GM12801 (cell line): Measurements from ENCODE around the gene RUNX2.

ENCODE experiments used
- TF ChIP-seq, protein P1 (sequence below): IDR thresholded peaks from one replicate; pipeline ENCODE4 v1.5.1; 2011; ENCODE audit warnings: control low read depth; ENCODE audit not compliant: insufficient read length; ENCODE audit errors: extremely low read depth

The RUNX2 gene

DNA sequence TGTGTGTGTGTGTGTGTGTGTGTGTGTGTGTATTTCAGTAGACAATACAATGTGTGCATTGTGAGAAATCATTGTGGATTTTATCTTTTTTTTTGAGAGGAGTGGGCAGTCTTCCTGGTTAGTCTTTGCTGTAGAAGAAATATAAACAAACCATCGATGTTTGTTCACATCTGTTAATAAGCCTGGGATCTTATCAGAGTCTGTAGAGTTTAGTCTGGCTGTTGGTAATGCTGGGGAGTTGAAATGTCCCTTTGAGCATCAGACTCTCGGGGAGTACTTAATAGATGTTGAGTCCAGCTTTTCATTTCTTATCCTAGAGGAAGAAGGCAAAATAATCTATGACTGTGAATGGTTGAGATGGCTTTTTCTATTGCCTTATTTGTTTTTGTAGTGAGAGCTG, 146.2 kb downstream of the RUNX2 start:
- TF ChIP-seq, protein P1, sequence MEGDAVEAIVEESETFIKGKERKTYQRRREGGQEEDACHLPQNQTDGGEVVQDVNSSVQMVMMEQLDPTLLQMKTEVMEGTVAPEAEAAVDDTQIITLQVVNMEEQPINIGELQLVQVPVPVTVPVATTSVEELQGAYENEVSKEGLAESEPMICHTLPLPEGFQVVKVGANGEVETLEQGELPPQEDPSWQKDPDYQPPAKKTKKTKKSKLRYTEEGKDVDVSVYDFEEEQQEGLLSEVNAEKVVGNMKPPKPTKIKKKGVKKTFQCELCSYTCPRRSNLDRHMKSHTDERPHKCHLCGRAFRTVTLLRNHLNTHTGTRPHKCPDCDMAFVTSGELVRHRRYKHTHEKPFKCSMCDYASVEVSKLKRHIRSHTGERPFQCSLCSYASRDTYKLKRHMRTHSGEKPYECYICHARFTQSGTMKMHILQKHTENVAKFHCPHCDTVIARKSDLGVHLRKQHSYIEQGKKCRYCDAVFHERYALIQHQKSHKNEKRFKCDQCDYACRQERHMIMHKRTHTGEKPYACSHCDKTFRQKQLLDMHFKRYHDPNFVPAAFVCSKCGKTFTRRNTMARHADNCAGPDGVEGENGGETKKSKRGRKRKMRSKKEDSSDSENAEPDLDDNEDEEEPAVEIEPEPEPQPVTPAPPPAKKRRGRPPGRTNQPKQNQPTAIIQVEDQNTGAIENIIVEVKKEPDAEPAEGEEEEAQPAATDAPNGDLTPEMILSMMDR: no peak

DNA sequence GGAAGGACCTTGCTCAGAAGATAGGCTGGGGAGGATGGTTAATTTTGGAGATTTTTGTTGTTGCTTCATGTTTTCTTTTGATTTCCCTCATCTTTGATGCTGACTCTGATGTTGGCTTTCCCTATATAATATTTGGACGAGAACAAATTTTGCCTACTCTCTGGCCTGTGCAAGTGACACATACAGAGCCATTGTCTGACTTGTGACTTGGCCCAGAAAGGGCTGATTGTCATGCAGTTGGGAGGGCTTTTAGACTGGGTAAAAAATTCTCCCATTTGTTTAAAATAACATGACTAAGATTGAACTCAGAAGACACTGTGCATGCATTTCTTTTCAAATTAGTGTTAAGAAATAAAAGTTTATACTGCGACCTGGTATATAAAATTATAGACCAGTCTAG, 148.2 kb downstream of the RUNX2 start:
- TF ChIP-seq, protein P1: no peak

DNA sequence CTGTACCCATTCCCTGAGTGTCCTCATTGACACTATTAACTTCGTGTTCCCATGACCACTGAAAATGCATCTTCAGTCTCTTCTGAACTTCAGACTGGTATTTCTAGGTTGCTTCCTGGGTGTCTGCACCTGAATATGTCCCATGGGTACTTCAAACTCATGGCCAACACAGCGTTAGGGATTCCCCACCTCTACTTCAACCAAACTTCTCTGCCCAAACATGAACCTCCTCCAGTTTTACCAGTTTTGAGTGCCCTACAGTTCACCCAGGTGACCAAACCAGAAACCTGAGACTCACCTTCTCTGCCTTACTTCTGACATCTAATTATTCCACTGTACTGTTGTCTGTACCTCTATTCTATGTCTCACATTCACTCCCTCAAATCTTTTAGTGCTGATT, 149.1 kb downstream of the RUNX2 start:
- TF ChIP-seq, protein P1: no peak

DNA sequence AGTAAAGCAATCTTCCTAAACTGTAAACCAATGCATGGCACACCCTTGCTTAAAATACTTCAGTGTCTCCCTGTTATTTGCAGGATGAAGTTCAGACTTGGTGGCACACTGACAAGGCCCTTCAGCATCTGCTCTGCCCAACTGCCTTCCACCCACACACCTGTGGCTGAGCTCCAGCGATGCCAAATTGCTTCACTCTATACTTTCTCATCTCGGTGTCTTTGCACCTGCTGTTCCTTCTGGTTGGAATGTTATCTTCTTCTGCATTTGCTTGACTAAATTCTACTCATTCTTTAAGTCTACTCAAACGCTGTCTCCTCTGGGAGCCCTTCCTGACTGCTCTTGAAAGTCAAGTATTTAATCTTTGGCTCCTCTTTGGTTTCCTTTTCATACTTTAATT, 149.7 kb downstream of the RUNX2 start:
- TF ChIP-seq, protein P1: no peak

DNA sequence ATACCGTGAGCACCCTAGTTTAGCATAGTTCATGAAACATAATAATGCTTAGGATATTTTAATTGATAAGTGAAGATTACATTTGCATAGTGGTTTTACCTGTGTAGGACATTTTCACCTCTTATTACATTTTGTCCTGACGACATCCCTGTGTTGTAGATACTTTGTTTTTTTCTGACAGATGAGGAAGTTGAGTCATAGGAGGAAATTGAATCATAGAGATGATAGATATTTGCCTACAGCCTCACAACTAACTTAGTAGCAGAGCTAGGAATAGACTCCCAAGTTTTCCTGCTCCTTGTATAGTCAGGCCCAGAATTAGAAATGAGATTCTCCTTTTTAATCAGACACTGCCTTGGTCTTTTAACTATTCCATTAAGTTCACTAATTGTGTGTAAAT, 150.1 kb downstream of the RUNX2 start:
- TF ChIP-seq, protein P1: no peak

DNA sequence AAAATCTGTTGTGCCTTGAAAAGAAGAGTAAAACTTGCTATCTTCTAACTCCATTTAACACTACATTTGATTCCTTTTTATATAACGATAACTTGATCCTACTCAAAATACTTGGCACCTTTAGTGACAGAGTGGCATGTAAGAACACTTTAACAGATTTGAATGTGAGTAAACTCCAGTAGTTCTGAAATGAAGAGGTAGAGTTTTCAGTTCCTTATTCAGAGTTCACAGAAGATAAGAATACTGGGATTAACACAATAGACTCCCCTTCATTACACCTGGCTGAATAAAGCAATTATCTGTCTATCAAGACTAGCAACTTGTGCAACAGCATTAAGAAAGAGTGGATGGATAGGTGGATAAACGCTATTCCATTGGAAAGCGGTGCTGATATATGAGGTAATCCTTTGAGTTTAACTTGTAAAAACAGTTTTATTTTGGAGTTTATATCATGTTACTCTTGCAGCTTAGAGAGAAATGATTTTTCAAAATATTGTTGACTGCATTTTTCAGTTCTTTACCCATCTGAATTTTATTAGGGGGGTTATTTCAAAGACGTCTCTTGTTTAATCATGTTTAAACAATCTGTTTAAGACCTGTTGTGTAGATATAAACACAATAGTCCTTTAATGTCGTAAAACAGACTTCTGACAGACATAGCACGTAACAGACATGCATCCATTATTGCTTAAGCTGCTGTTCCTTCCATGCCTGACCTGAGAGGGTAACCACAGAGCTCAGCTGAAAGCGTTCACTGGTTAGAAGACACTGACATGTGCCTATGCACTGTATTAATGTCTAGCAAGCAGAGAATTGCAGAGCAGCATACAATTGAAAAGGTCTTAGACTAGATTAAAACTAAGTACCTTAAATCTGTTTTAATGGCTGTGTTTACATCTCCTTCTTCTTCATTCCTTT, 152.0 kb downstream of the RUNX2 start:
- TF ChIP-seq, protein P1: no peak

DNA sequence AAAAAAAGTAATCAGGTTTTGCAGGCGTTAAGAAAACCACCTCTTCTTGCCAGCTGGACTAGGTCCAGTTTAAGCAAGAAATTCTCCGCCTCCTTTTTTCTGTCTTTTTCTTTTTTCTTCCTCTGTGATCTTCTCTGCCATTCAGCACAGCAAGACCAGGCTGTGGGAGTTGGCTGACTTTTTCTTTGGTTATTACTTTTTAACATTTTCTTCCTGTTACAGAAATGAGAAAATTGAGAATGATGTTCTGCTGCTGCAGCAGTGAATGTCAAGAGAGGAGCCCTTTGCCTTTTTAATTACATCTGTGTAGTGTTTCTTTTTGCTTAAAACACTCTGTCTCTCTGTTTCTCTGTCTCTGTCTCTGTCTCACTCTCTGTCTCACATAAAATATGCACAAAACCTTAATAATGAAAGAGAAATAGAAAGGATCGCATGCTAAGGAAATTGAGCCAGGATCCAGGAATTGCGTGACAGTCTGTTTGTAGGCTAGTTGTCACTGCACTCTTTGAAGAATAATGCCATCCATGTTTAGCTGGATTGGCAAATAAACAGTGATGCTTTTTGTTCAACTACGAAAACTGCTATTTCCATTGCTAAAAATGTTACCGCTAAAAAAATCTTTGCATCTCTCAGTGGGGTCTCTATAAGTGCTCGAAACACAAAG, 152.8 kb downstream of the RUNX2 start:
- TF ChIP-seq, protein P1: no peak
